B cell (primary cell): ENCODE results near the gene PRDM15. TPM values are rescaled to one million over a fixed set of nuclear protein-coding genes. Genes with fewer than 3 reads are reported as not detected.

Source experiments
- ATAC-seq: fragments of 200-7000 bp; cut with Tn5 transposase; one replicate; pipeline ENCODE4 v1.10.0; 2021; ENCODE audit warnings: low read depth, mild to moderate bottlenecking, moderate number of reproducible peaks, moderate library complexity
- CTCF ChIA-PET: fragments of 350-600 bp; sonication (Branson Sonifier 250); formaldehyde crosslinking; loops from one replicate; lab custom pipeline; 2021; ENCODE audit warnings: antibody characterized with exemption, inconsistent platforms; lab: Charles Lee
- POLR2A ChIA-PET: fragments of 350-600 bp; sonication (Branson Sonifier 250); formaldehyde crosslinking; loops from one replicate; lab custom pipeline; 2021; ENCODE audit warnings: antibody characterized with exemption; lab: Charles Lee
- DNase-seq: peaks from one replicate; pipeline ENCODE4 v3.0.0; 2013
- H2AFZ ChIP-seq: 2 replicates; pipeline ENCODE4 v1.6.1; 2012; ENCODE audit warnings: mild to moderate bottlenecking, low read depth, low read length; ENCODE audit not compliant: insufficient read depth, poor library complexity, severe bottlenecking
- H3K27ac ChIP-seq, 2 donors: 1 replicate in 1 of 2; 2 replicates in 1 of 2; pipeline ENCODE4 v1.5.1; 2012 to 2013; ENCODE audit warnings: low read length in 2 of 2, mild to moderate bottlenecking in 2 of 2, moderate library complexity in 1 of 2
- H3K27me3 ChIP-seq, 4 experiments: fragments of 200-600 bp in 1 of 4; sonication (generic) in 1 of 4; replicated peaks in 1 of 4; 1 replicate in 2 of 4; 2 replicates in 2 of 4; pipeline versions ENCODE4 v1.6.1 to v1.7.0; 2013 to 2016; ENCODE audit warnings: low read length in 3 of 4, mild to moderate bottlenecking in 2 of 4, mixed read lengths in 1 of 4, moderate library complexity in 1 of 4; ENCODE audit not compliant: insufficient read depth in 4 of 4, control insufficient read depth in 3 of 4; ENCODE audit errors: control extremely low read depth in 1 of 4
- H3K36me3 ChIP-seq, 2 experiments: replicated peaks in 1 of 2; 1 replicate in 1 of 2; 2 replicates in 1 of 2; pipeline versions ENCODE4 v1.6.1 to v1.7.1; 2013; ENCODE audit warnings: low read length in 1 of 2; ENCODE audit not compliant: insufficient read depth in 2 of 2, control insufficient read depth in 1 of 2; ENCODE audit errors: control extremely low read depth in 1 of 2, extremely low read depth in 1 of 2
- H3K4me1 ChIP-seq, 2 donors: fragments of 200-600 bp in 1 of 2; sonication (generic) in 1 of 2; 1 replicate in 1 of 2; 2 replicates in 1 of 2; pipeline versions ENCODE4 v1.5.1 to v1.6.1; 2013 to 2017; ENCODE audit warnings: low read length in 2 of 2; ENCODE audit not compliant: control insufficient read depth in 2 of 2, insufficient read depth in 2 of 2
- H3K4me2 ChIP-seq: replicated peaks from 2 replicates; pipeline ENCODE3; 2012; ENCODE audit warnings: mild to moderate bottlenecking, low read depth, low read length; ENCODE audit not compliant: poor library complexity, severe bottlenecking
- H3K4me3 ChIP-seq, 5 experiments: fragments of 200-600 bp in 1 of 5; sonication (generic) in 1 of 5; 1 replicate in 3 of 5; 2 replicates in 2 of 5; pipeline versions ENCODE4 v1.5.1 to v1.7.0; 2011 to 2016; ENCODE audit warnings: low read length in 4 of 5, mild to moderate bottlenecking in 4 of 5, low read depth in 2 of 5, control low read depth in 1 of 5, moderate library complexity in 1 of 5; ENCODE audit not compliant: insufficient read depth in 1 of 5; ENCODE audit errors: control extremely low read depth in 1 of 5, extremely low read depth in 1 of 5
- H3K79me2 ChIP-seq: fragments of 200-600 bp; sonication (generic); one replicate; pipeline ENCODE4 v1.6.0; 2016; ENCODE audit warnings: low read length; ENCODE audit not compliant: control insufficient read depth, insufficient read depth
- H3K9ac ChIP-seq: fragments of 200-600 bp; sonication (generic); 2 replicates; pipeline ENCODE4 v1.6.1; 2017; ENCODE audit warnings: mild to moderate bottlenecking, low read length, moderate library complexity
- H3K9me3 ChIP-seq, 3 donors: one replicate each; pipeline versions ENCODE4 v1.6.1 to v1.7.1; 2013; ENCODE audit warnings: low read length in 2 of 3; ENCODE audit not compliant: control insufficient read depth in 2 of 3, insufficient read depth in 1 of 3; ENCODE audit errors: control extremely low read depth in 1 of 3
- H4K20me1 ChIP-seq: 2 replicates; pipeline ENCODE4 v1.6.0; 2012; ENCODE audit warnings: mild to moderate bottlenecking, low read length; ENCODE audit not compliant: insufficient read depth, control insufficient read depth, poor library complexity, severe bottlenecking
- H3K27ac Mint-ChIP-seq: one replicate; pipeline ENCODE4 v1.8.0; 2021; ENCODE audit warnings: mixed read lengths
- H3K27me3 Mint-ChIP-seq: one replicate; pipeline ENCODE4 v1.8.0; 2021; ENCODE audit warnings: mixed read lengths
- H3K4me1 Mint-ChIP-seq: one replicate; pipeline ENCODE4 v1.8.0; 2021; ENCODE audit warnings: mixed read lengths
- H3K4me3 Mint-ChIP-seq: one replicate; pipeline ENCODE4 v1.8.0; 2021; ENCODE audit warnings: mixed read lengths
- H3K9me3 Mint-ChIP-seq: one replicate; pipeline ENCODE4 v1.8.0; 2022; ENCODE audit warnings: mixed read lengths; ENCODE audit not compliant: insufficient read depth
- CTCF ChIP-seq: fragments of 200-600 bp; IDR thresholded peaks from one replicate; pipeline ENCODE4 v1.8.0; 2022; ENCODE audit warnings: antibody characterized with exemption, mild to moderate bottlenecking
- EZH2 ChIP-seq: IDR thresholded peaks from 2 replicates; pipeline ENCODE4 v1.6.1; 2012; ENCODE audit warnings: borderline replicate concordance, low read depth, mild to moderate bottlenecking, moderate library complexity, low read length; ENCODE audit not compliant: insufficient read depth, poor library complexity, severe bottlenecking
- WGBS: methylation state at CpG from one replicate; pipeline ENCODE4 v1.1.5; 2013; ENCODE audit warnings: missing lambda C conversion rate; ENCODE audit not compliant: insufficient coverage; 5-methylcytosine and 5-hydroxymethylcytosine counted together
- intact Hi-C: fragments of 100-400 bp; cut with micrococcal nuclease; formaldehyde crosslinking; loops from one replicate; pipeline ENCODE4 v1.10.0; 2022
- polyA plus RNA-seq: library from polyadenylated mRNA; depleted of rRNA; stranded (reverse); fragments of >200 nt; gene quantifications from 2 replicates; pipeline ENCODE4 v1.2.3, GENCODE V29; 2012
- total RNA-seq, 2 donors: library from RNA; stranded (reverse); fragments of 120-200 nt in 1 of 2; gene quantifications; 1 replicate in 1 of 2; 2 replicates in 1 of 2; pipeline versions ENCODE4 v1.2.3 to v1.2.4, GENCODE V29; 2013 to 2022

Gene PRDM15
- total and polyA plus RNA-seq, 2 donors (not counting 1 experiment from before 2014, with no cell fraction given) = 21.3 to 29.2 TPM

DNA sequence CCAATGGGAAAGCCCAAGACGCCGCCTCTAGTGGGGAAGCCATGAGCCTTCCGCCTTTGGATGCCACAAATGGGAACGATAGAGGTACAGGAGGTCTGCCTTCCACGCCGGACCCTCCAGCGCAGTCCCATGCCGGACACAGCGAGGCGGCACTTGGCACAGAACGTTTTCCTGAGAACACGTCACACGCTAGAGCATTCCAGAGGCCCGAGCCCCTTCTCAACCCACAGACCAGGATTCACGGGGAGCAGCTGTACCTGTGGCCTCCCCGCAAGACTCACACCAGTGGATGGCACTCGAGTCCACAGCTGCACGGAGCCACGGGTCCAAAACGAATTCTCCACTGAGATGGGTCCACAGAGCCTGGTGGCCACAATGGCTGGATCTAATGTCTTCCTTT is 80.8 kb downstream of the PRDM15 start:
- H3K4me2 ChIP-seq = no peak overlapping the region
- H4K20me1 ChIP-seq = no peaks in the 10 kb centered on the region
- H3K27me3 ChIP-seq = no peaks in the 10 kb centered on the region
- POLR2A ChIA-PET = no interaction called here
- TF ChIP-seq EZH2 (no peak), CTCF (no peak)
- intact Hi-C loops = no loop called here
- H3K79me2 ChIP-seq = no peaks in the 10 kb centered on the region
- DNase-seq = no peak
- H2AFZ ChIP-seq = no peak overlapping the region
- no peak overlapping the region for H3K27ac ChIP-seq
- H3K4me3 ChIP-seq = no peak overlapping the region
- no peak overlapping the region for H3K27ac Mint-ChIP-seq
- H3K4me1 ChIP-seq = no peaks in the 10 kb centered on the region
- CTCF ChIA-PET = no interaction called here
- H3K36me3 ChIP-seq = peaks cover 0 to 36% of the 10 kb centered on the region in 2 experiments
- no peak overlapping the region for H3K4me3 Mint-ChIP-seq
- H3K9me3 ChIP-seq = peaks cover 0 to 6% (median 3%) of the 10 kb centered on the region in 3 donors
- ATAC-seq = no peak
- no peaks in the 10 kb centered on the region for H3K9me3 Mint-ChIP-seq
- no peak overlapping the region for H3K9ac ChIP-seq
- H3K4me1 Mint-ChIP-seq = no peaks in the 10 kb centered on the region
- H3K27me3 Mint-ChIP-seq = no peaks in the 10 kb centered on the region
- WGBS = 95% methylated on average over 20 of the region's 20 CpGs

DNA sequence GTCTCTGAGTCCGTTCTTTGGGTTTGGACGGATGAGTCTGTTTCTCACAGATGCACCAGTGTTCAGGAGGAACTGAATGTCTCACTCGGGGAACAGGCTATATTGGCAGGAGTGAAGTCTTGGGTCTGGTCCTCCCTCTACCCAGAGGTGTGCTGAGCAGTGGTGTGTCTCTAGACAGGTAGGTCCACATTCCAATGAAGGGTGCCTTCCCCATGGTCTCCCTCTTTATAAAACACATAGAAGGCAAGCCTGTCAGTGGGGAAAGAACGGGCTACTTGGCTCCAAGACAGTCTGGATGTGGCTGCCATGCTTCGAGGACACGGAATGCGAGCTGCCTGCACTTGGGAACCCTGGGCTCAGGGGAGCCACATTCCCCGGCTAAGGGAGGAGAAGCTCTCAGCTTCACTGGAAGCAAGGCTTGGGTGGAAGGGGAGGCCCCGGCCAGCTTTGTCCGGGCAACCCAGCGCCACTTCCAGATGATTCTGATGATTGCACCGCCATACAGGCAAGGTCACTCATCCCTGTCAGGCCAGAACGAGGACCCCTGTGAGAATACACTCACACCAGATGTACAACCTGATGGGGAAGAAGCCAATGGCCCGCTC is 82.6 kb downstream of the PRDM15 start:
- 94% methylated on average over 13 of the region's 14 CpGs for WGBS

More for the DNA sequence above, 82.6 kb downstream of the PRDM15 start:
- Histone ChIP-seq H3K79me2 (no peaks in the 10 kb centered on the region), H3K4me3 (no peak overlapping the region), H3K4me1 (no peaks in the 10 kb centered on the region), H3K36me3 (peaks cover 0 to 26% of the 10 kb centered on the region in 2 experiments), H4K20me1 (no peaks in the 10 kb centered on the region), H3K9ac (no peak overlapping the region), H3K9me3 (peaks cover 8 to 22% (median 10%) of the 10 kb centered on the region in 3 donors), H3K27ac (no peak overlapping the region), H2AFZ (no peak overlapping the region), H3K27me3 (peaks cover 0 to 3% (median 0%) of the 10 kb centered on the region in 4 experiments), H3K4me2 (no peak overlapping the region)
- ATAC-seq = no peak
- ChIA-PET CTCF (interaction anchor here (2.6 kb wide), 1 partner anchor 20 kb away, joined by 8 read pairs; no protein-coding TSS in a partner anchor), POLR2A (no interaction called here)
- no peak for DNase-seq
- Mint-ChIP-seq H3K4me1 (no peaks in the 10 kb centered on the region), H3K27ac (no peak overlapping the region), H3K9me3 (peaks cover 7% of the 10 kb centered on the region), H3K27me3 (peaks cover 9% of the 10 kb centered on the region), H3K4me3 (no peak overlapping the region)
- no peak for TF ChIP-seq CTCF
- no peak for TF ChIP-seq EZH2
- intact Hi-C loops = no loop called here
